Measurements from ENCODE around the gene JUNB.

Gene JUNB

DNA sequence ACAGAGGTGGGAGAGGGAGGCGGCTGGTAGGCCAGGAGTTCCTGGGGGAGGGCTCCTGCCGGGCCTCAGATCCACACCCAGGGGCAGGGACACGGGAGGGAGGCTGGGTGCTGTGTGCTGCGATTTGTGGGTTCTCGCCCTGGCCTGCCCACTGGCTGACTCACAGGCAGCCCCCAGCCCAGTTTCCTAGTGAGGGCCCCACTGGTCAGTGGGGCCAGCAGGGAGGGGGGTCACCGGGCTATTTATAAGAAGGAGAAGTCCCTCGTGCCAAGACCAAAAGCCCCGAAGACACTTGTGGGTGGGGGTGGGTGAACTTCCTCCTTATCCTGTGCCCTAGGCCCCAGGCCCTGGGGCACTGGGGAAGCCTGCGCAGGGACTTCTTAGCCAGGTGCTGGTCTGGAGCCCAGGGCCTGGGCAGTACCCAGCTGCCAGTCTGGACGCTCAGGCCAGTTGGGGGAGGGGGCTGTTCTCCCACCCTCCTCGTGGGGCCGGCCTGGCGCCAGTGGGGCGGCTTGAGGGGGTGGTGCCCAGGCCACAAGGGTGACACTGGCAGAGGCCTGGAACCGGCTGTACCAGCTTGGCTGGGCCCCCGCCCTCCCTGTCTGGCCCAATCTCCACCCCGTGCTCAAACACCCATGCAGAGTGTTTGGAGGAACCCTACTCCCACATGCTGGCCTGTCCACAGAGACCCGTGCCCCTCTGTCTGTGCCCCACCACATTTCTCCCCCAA, 5.0 kb upstream of the JUNB start:
- DNase-seq = peak in 37 of 42 donors; percentile 27 to 79 (median 54)
- intact Hi-C loops (cut with DNase I) = no loop called here

DNA sequence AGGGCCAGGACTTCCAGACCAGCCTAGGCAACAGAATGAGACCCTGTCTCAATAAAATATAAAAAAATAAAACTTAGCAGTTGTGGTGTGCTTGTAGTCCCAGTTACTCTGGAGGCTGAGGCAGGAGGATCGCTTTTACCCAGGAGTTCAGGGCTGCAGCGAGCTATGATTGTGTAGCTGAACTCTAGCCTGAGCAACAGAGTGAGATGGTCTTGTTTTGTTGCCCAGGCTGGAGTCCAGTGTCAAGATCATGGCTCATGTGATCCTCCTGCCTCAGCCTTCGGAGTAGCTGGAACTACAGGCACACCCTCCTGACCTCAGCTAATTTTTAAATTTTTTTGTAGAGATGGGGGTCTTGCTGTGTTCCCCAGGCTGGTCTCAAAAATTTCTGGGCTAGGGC, 4.3 kb upstream of the JUNB start:
- no peak for DNase-seq
- intact Hi-C loops (cut with DNase I) = no loop called here

DNA sequence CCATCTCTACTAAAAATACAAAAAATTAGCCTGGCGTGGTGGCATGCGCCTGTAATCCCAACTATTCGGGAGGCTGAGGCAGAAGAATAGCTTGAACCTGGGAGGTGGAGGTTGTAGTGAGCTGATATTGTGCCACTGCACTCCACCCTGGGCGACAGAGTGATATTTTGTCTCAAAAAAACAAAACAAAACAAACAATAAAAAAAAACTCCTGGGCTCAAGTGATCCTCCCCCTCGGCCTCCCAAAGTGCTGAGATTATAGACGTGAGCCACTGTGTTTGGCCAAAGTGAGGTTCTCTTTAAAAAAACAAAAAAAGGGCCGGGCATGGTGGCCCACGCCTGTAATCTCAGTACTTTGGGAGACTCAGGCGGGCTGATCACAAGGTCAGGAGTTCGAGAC, 3.8 kb upstream of the JUNB start:
- intact Hi-C loops (cut with DNase I) = no loop called here
- DNase-seq = no peak

DNA sequence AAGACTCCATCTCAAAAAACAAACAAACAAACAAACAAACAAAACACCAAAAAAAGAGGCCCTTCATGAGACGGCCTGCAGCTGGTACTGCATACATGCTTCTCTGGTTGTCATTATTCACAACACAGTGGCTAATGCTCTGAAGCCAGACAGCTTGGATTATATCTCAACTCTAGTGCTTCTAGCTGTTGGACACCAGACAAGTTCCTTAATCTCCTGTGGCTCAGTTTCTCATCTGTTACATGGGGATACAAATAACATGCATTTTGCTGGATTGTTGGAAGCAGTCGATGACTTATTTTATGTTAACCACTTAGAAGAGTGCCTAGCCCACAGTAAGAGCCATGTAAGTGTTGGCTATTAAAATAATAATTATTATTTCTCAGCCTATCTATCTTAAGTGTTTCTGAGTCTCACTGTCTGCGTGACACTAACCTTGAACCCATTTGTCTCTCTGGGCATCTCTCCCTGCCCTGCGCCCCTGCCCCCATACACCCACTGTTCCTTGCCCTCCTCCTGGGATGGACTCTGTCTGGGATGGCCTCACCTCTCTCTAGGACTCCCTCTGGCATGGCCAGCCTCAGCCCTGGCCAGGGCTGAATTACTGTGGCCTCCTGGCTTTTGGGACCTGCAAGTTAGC, 3.1 kb upstream of the JUNB start:
- DNase-seq = no peak
- intact Hi-C loops (cut with DNase I) = no loop called here

DNA sequence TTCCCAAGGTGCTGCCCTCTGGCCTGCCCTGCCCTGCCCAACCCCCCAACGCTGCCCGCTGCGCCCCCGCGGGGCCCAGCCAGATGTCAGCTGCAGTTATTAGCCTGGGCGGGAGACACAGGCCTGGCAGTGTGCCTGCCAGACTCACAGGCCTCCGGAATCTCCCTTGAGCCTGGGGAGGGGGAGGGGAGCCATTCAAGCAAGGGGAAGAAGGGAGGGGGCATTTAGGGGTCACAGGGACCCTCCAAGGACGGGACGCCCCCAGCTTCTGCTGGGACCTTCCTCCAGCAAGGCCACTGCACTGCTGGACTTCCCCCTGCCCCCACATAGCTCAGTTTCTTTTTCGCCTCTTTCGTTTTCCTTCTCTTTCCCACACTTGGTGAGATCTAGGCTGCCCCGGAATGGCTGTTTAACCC, 2.6 kb upstream of the JUNB start:
- intact Hi-C loops (cut with DNase I) = no loop called here
- DNase-seq = peak in 40 of 42 donors; percentile 52 to 89 (median 72)

DNA sequence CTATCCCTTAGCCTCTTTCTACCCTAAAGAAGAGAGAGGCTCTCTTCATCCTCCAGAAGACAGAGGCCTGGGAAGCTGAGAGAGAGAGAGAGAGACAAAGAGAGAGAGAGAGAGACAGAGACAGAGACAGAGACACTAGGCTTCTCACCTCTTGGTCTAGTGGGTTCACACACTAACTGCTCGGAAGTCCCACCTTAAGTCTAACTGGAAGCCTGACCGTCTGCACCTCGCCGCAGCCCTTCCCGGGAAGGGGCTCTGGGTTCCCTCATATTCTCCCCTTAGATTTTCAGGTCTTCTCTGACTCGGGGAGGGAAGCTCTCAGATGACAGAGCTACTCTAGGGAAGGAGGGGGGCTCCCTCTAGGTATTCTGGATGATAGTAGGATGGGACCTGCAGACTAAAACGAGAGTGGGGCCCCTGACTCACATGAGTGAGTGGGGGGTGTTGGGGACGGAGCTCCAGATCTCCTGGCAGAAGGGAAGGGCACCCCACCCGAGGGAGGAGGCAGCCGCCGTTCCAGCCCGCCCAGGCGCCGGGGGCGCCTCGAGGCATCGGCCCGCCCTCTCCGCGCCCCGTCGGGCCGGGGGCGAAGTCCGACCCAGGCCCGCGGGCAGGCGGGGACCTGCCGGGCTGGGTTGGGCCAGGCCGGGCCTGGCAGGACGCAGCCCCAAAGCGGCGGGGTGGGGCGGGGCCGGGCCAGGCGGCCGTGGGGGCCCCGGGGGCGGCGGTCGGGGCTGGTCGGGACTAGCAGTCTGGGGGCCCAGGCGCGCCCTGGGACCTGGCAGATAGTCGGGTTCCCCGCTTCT, 2.0 kb upstream of the JUNB start:
- DNase-seq = peak in 1 of 42 donors; percentile 55
- intact Hi-C loops (cut with DNase I) = no loop called here

DNA sequence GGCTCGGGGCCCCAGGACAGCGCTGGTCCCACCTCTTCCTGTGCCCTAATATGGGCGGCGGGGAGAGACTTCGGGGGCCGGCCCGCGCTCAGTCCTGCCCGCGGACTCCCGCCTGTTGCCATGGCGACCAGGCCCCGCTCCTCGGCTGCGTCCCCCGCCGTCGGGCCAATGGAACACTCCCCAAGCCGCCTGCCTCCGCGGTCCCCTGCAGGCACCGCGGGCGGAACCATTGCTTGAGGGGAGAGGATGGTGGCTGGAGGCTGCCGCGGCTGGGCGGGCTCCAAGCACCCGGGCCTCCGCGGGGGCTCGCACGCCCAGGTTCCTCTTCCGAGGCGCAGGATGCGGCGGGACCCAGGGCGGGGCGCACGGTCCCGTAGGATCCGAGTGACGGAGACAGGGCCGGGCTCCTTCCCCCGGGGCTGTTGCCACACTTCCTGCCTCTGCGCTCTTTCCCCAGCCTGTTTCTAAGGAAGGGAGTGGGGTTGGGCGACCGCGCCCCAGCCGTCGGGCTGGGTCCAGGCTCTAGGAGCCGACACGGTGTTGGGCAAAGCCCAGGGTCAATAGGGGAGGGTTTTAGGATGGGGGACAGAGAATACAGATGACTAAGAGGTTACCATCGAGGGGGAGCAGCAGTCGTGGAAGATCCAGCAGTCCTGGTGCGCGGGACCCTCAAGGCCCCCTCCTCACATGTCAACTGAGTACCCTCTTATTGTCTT, 1.2 kb upstream of the JUNB start:
- intact Hi-C loops (cut with DNase I) = no loop called here
- DNase-seq = peak; percentile 87 to 99 (median 96)

DNA sequence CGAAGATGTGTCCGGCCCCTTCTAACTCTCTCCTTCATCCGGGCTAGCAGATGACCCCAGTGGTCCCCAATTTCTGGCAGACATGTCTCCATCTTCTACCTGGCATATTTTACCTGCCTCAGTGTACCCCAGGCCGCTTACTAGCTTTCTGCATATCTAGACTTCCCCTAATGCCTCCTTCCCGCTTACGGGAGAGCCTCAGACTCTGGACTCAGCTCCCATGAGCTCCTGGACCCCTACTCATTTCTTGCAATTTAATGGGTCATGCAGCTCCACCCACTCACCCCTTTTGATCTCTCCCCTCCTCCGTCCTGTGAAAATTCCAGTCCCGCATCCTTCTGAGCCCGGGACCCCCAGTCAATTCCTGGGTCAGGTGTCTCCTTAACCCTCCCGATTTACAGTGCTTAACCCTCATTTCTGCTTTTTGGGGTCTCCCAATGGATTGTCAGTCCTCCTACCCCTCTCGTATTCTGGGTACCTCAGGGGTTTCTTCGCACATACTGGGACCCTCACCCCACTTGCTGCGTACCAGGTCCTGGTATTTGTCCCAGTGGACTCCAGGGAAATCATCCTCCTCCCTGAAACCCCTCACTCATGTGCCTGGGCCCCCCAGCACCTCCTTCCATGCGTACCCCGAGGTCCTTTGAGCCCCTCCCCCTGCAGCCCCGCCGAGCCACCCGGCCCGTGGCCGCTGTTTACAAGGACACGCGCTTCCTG, 500 bp upstream of the JUNB start:
- DNase-seq = peak in 3 of 42 donors; percentile 19 to 55 (median 42)
- intact Hi-C loops (cut with DNase I) = no loop called here

DNA sequence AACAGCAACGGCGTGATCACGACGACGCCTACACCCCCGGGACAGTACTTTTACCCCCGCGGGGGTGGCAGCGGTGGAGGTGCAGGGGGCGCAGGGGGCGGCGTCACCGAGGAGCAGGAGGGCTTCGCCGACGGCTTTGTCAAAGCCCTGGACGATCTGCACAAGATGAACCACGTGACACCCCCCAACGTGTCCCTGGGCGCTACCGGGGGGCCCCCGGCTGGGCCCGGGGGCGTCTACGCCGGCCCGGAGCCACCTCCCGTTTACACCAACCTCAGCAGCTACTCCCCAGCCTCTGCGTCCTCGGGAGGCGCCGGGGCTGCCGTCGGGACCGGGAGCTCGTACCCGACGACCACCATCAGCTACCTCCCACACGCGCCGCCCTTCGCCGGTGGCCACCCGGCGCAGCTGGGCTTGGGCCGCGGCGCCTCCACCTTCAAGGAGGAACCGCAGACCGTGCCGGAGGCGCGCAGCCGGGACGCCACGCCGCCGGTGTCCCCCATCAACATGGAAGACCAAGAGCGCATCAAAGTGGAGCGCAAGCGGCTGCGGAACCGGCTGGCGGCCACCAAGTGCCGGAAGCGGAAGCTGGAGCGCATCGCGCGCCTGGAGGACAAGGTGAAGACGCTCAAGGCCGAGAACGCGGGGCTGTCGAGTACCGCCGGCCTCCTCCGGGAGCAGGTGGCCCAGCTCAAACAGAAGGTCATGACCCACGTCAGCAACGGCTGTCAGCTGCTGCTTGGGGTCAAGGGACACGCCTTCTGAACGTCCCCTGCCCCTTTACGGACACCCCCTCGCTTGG, 966 bp downstream of the JUNB start:
- intact Hi-C loops (cut with DNase I) = no loop called here
- peak in 39 of 42 donors; percentile 45 to 83 (median 65) for DNase-seq

DNA sequence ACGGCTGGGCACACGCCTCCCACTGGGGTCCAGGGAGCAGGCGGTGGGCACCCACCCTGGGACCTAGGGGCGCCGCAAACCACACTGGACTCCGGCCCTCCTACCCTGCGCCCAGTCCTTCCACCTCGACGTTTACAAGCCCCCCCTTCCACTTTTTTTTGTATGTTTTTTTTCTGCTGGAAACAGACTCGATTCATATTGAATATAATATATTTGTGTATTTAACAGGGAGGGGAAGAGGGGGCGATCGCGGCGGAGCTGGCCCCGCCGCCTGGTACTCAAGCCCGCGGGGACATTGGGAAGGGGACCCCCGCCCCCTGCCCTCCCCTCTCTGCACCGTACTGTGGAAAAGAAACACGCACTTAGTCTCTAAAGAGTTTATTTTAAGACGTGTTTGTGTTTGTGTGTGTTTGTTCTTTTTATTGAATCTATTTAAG, 1.6 kb downstream of the JUNB start:
- intact Hi-C loops (cut with DNase I) = no loop called here
- peak in 1 of 42 donors; percentile 64 for DNase-seq

DNA sequence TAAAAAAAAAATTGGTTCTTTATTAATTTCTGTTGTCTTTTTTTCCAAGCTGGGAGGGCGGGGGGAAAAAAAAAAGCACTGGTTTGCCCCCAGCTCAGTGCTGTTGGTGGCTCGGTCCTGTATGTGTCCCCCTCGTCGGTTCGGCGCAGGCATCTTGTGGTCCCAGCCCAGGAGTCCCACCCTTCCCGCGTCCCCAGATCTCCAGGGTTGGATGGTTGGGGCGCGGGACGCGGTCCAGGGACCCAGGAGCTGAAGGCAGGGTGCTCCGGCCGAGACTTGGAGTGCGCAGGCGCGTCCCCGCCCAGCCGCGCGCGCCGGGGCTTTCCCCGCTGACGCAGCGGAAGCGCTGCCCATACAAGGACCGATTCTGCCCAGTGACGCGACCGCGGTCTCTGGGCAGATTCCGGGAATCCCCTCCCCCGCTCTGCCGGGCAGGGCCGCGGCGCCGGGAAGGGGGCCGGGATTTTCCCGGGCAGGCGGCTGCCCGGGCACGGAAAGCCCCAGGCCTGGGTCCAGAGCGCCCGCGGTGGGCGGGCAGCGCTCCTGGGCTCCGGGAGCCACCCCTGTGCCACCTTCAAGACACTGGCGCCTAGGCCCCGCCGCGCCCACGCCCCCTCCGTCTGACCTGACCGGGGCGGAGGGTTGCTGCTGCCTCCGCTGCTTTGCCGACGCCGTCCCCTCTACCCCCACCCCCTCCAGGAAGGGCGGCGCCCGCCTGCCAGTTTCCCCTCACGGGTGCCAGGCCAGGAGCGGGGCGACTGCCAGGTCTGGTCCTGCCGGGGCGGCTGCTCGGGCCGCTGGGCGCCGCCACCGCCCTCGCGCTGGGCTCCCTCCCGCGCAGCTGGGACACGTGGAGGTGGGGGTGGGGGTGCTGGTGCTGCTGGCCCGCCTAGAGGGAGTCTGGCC, 2.3 kb downstream of the JUNB start:
- intact Hi-C loops (cut with DNase I) = no loop called here
- peak; percentile 78 to 97 (median 92) for DNase-seq

DNA sequence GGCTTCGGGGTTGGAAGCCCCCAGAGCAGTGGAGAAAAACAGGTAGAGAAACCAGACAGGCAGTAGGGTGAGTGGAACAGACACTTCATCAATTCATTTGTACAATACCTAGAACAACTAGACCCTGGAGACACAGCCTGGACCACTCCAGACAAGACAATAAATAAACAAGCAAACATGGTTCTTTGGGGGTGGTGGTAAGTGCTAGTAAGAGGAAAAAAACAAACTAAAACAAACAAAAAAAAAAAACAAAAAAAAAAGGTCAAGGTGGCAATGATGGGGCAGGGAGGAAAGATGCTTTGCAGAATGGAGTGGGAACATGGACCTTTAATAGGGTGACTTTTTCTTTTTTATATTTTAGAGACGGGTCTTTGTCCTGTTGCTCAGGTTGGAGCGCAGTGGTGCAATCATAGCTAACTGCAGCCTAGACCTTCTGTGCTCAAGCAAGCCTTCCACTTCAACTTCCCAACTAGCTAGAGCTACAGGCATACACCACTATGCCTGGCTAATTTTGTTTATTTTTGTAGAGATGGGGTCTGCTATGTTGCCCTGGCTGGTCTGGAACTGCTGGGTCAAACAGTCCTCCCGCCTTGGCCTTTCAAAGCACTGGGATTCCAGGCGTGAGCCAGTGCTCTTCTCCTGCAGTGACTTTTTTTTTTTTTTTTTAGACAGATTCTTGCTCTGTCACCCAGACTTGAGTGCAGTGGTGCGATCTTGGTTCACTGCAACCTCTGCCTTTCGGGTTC, 3.1 kb downstream of the JUNB start:
- DNase-seq = no peak
- intact Hi-C loops (cut with DNase I) = no loop called here

DNA sequence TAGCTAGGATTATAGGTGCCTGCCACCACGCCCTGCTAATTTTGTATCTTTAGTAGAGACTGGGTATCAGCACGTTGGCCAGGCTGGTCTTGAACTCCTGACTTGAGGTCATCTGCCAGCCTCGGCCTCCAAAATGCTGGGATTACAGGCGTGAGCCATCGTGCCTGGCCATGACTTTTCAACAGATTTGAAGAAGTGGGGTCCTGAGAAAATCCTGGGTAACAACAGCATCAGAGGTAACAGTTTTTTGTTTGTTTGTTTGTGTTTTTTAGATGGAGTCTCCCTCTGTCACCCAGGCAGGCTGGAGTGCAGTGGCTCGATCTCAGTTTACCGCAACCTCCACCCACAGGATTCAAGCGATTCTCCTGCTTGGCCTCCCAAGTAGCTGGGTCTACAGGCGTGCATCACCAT, 3.7 kb downstream of the JUNB start:
- intact Hi-C loops (cut with DNase I) = loop anchor here (5.0 kb wide), 1 partner anchor 33 kb away; no protein-coding TSS in a partner anchor
- no peak for DNase-seq

DNA sequence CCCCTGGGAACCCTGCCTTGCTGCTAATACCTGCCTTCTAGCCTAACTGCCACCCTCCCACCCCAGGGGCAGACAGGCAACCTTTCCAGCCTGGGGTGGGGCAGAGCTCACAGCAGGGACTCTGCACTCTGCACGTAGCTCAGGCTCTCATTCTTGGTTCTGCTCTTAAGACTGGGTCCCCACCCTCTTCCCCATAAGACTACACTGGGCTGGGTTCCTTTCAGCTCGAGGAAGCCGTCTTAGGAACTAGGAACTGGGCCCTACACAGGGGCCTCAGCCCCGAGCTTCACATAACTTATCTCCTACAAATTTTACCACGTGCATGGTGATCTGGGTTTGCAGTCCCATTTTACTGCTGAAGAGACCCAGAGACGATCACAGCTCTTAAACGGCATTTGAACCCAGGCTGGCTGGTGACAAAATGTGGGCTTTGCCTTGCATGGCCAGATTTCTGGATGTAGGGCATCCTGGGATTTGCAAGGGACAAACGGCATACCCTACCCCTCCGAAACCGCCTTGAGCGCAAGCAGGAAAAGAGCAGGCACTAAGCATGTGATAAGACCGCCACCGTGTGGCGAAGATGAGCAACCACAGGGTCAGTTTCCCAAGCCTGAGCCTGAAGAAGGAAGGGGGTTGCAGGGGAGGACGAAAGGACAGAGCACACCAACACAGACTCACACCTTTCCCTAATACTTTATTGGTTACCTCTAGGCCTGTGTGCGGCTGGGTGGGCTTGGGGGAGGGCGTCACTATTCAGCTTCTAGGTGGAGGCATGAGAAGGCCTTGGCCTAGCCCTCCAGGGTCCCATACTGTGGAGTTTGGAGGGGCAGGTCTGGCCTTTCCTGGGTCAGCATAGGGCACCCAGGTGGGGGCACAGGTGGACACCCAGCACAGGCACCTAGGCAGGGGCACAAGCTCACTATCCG, 5.1 kb downstream of the JUNB start:
- peak; percentile 59 to 92 (median 81) for DNase-seq
- intact Hi-C loops (cut with DNase I) = loop anchor here (2.0 to 5.0 kb wide), 2 partner anchors 20 to 34 kb away; no protein-coding TSS in a partner anchor

DNA sequence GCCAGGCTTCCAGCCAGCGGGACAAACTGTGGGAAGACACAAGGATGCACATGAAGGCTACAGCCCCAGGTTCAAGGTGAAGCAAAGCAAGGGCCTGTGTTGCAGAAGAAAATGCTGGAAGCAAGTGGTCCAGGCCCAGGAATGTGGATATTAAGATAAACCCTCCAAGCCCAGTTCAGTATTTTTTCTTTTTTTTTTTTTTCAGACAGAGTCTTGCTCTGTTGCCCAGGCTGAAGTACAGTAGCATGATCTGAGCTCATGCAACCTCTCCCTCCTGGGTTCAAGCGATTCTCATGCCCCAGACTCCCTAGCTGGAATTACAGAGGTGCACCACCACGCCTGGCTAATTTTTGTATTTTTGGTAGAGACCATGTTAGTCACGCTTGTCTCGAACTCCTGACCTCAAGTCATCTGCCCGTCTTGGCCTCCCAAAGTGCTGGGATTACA, 5.9 kb downstream of the JUNB start:
- no peak for DNase-seq
- intact Hi-C loops (cut with DNase I) = loop anchor here (2.0 to 5.0 kb wide), 2 partner anchors 20 to 35 kb away; no protein-coding TSS in a partner anchor

All from head of caudate nucleus (tissue), 42 donors.